GM11168 (cell line): ENCODE results near the gene FNDC10.
"Not testable (repeated sequence)": the region's sequence is repeated elsewhere in the genome, so short reads cannot be mapped to it uniquely, and the experiment has no call there.

Experiments
- in situ Hi-C: fragments of 300-500 bp; cut with MboI; formaldehyde crosslinking; loops from one replicate; pipeline ENCODE4 v1.12.0; 2022; ENCODE audit warnings: low sequenced_read_pairs; ENCODE audit not compliant: unreplicated experiment

The FNDC10 gene

DNA sequence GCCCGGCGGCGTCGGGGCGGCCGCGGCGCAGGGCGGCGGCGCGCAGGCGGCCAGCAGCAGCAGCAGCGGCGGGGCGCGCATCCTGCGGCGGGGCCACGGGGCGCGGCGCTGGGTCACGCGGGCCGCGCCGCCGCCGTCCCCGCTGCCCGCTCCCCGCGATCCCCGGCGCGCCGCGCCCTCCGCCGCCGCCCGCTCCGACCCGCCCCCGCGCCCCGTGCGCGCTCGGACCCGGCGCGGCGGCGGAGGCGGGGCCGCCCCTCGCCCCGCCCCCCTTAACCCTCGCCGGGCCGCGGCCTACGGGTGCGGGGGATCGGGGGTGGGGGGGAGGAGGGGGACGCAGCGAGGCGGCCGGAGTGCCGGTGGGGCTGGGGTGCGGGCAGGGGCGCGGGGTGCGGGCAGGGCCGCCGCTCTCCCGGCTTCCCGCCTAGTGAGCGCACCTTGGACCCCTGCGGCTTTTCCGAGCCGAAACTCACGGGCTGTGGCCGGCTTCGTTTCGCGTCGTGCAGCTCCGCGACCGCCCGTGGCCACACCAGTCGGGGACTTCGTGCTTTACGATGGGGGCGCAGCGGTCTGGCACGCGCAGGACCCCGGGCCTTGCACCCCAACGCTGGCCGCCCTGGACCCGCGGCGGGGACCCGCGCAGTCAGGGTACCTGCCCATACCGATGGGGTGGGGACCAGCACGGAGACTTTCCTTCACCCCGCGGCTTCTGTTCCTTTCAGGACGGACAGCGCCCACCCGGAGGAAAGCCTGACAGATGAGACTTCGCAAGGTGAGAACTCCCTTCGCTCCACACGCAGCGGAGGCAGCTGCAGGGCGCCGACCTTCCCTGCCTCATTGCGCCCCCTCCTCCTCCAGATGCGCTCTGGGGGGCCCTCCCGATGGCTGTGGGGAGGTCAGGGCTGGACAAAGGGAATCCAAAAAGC, at the start of gene FNDC10:
Gene FNDC10 (minus strand): TSS at position 201 of the 926 bp plus-strand sequence. CDS start 120 bp downstream, at position 81.
- in situ Hi-C loops, result no loop called here

DNA sequence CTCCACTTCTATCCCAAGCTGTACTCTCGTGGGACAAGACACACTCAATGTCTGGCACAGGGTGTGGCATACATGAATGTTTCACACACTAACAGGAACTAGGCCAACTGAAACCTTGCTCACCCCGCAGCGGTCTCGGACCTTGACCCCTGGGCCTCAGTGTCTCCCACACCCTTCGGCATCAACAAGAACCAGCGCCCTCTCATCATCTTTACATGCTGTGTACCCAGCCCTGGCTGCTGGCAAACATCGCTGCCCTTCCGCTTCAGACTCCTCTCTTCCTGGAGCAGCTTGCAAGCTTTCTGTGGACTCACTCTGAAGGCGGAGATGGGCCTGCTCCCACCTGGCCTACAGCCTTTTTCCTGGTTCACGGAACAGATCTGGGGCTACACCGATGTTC, 48.3 kb upstream of the FNDC10 start:
- in situ Hi-C loops, result not testable (repeated sequence)

DNA sequence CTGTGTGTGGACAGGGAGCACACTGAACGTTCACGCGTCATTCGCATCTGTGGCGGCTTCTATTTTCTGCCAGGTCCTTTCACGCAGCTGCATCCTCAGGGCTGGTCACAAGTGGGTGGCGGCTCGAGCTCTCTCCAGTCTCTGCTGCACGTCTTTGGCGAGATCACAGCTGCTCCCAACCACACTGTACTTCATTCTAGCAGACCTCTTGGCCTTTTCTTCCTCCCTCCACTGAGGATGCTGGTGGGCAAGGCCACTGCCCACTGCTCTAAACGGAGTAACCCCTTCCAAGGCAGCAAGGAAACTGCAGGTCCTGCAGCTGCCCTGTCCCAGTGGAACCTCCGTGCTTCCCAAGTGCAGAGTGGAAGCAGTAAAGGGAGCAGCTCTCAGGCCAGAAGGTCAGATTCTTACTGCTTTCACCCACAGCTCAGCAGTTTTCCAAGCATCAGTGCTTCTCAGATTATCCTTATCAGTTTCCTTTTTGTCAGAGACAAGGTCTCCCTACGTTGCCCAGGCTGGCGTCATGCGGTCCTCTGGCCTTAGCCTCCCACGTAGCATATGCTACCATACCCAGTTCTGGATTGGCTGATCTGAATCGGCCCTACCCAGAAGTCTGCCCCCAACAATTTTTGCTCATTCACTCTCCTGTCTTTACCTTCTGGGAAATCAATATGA, 47.8 kb upstream of the FNDC10 start:
- in situ Hi-C loops, result not testable (repeated sequence)

DNA sequence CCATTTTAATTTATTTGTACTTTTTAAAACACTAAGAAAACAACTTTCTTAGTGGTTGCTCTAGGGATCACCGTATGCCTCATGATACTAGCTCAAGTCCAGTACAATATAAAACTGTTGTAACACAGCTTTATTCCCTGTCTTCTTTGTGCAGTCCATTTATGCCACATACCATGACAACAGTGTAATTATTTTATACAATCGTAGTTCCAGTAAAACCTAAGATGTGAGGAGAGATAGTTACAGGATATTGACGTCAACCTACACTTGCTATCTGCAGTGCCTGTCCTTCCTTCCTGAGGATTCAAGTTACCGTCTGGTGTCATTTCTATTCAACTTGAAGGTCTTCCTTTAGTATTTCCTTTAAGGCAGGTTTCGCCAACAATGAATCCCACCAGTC, 46.4 kb upstream of the FNDC10 start:
- in situ Hi-C loops, result not testable (repeated sequence)

DNA sequence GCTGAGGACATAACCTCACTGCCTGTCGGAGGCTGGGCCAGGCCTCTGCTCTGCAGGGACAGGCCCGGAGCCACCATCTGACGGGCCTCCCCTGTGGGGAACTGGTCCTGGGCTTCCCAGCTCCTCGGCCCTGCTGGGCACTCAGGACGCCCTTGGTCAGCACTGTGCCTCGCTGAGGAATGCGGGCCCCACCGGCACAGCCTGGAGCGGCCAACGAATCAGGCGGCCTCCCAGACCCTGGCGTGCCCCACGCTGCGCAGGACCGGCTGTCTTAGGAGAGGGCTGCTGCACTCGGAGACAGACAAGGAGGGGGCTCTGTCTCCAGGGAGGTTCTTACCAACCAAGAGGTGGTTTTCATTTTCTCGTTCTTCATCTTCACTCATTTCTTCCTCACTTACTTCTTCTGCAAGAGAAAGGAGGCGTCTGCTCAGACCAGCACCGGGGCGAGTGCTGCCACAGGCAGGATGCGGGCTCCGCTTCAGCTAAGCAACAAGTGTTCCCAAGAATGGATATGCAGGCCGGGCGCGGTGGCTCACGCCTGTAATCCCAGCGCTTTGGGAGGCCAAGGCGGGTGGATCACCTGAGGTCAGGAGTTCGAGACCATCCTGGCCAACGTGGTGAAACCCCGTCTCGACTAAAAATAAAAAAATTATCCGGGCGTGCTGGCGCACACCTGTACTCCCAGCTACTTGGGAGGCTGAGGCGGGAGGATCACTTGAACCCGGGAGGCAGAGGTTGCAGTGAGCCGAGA, 41.0 kb upstream of the FNDC10 start:
- in situ Hi-C loops, result not testable (repeated sequence)

DNA sequence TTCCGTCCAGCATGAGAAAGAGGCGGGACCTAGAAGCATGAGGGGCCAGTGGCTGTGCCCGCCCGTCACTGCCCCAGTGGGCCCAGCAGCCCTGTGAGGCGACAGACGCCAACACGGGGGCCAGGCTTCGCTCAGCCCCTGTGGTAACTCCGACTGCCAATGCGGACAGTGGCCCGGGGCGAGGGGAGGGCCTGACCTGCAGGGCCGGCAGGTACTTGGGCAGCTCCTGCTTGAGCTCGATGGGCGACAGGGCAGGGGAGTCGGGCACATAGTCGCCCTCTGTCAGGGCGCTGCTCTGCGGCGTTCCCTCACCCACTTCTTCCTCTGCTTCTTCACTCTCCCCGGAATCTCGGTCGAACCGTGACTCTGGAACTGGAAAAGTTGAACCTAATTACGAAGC, 40.1 kb upstream of the FNDC10 start:
- in situ Hi-C loops, result not testable (repeated sequence)

DNA sequence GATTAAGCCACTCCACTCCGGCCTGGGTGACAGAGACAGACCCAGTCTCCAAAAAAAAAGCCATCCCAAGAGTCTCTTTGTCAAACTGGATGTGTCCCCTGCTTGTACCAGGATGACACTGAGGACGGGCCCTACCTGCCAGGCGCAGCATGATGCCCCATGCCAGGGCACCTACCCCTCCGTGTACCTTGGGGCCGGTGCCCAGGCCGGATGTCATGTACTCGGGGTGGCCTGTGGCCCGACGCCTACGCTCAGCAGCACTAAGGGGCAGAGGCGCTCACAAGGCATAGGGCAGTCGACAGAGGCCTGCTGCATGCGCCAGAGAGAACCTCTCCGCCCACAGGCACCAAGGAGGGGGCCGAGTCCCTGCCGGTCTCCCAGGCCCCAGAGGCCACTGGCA, 39.4 kb upstream of the FNDC10 start:
- in situ Hi-C loops, result not testable (repeated sequence)

DNA sequence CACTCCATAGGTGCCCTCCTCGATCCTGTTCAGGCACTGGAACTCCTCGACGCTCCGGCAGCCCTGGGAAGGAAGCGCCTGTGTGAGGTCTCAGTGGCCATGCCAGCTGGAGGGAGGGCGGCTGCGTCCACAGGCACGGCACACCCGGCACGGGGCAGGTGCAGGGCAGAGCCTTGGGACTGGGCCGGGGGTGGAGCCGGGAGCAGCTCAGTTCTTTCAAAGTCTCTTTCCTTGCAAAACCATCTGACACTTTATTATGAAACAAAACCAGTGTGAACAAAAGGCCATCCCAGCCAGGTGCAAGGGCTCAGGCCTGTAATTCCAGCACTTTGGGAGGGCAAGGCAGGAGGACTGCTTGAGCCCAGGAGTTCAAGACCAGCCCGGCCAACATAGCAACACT, 38.6 kb upstream of the FNDC10 start:
- in situ Hi-C loops, result not testable (repeated sequence)

DNA sequence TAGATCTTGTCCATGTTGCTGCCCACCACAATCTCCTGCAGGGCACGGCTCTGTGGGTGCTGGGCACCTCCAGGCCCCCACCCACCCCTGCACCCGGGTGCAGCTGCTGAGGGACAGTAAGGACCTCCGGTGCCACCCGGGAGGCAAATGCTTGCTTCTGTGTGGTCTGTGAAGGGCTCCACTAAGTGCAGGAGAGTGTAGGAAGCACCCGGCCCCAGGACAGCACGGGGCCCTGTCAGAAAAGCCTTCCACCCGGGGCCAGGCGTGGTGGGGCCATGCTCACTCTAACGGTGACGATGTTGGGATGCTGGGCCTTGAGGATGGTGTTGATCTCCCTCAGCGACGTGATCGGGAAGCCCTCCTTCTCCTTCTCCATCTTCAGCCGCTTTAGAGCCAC, 37.5 kb upstream of the FNDC10 start:
- in situ Hi-C loops, result not testable (repeated sequence)

DNA sequence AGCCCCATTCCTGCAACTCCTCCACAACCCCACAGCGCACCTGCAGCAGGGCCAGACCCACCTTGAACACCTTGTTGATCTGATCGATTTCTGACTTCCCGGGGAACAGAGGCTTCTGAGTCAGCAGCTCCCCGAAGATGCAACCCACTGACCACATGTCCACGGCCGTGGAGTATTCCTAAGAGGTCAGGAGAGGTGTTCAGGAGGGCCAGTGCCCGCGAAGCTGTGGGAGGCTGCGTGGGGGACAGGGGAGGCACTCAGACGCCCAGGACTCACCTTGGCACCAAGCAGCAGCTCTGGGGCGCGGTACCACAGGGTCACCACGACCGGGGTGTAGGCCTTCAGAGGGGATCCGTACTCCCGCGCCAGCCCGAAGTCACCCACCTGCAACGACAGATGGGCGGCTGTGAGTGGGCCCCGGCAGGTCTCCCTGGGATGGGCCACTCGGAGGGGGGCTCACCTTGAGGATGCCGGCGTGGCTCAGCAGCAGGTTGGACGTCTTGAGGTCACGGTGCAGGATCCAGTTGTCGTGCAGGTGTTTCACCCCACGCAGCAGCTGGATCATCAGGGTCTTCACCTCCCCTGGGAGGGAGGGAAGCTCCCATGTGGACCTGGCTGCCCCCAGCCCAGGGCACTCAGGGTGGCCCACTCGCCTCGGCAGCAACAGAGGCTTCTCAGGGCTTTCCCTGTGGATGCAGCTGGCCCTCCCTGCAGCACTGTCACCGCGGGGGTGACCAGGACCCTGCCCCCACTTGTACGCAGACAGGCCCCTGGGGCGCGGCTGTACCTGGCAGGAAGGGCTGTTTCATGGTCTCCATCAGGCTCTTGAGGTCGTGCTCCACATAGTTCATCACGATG, 36.9 kb upstream of the FNDC10 start:
- in situ Hi-C loops, result not testable (repeated sequence)

DNA sequence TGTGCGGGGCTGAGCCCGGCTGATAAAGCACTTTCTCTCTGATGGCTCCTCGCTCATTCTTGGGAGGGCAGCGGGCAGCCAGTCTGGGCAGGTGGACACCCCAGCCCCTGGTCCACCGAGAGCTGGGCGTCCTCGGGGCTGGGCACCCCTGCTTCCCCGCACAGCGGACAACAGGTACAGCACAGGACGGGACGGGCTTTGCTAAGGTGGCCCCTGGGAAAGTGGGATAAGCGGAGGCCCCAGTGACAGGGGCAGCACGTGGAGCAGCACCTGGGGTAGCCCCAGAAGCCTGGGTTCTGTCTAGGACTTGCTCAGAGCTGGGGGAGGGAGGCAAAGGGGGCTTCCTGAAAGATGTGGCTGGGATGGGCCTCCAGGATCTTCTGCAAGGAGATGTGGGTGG, 34.7 kb upstream of the FNDC10 start:
- in situ Hi-C loops, result not testable (repeated sequence)

DNA sequence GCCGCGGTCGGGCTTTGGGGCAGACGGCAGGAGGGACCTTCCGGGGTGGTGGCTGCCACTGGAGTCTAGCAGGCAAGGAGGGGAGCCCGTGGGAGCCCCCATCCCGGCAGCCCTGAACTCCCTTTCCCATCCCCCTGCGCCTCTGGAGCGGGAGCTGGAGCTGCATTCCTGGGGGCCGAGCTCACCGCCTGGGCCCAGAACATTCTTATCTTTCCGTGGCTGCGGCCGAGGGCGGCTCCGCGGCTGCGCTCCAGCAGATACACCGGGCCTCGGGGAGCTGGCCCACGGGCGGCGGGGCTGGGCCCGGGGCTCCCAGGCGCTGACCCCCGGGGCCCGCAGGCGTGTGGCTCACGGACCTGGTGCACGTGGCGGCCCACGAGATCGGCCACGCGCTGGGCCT, 33.5 kb upstream of the FNDC10 start:
- in situ Hi-C loops, result not testable (repeated sequence)

DNA sequence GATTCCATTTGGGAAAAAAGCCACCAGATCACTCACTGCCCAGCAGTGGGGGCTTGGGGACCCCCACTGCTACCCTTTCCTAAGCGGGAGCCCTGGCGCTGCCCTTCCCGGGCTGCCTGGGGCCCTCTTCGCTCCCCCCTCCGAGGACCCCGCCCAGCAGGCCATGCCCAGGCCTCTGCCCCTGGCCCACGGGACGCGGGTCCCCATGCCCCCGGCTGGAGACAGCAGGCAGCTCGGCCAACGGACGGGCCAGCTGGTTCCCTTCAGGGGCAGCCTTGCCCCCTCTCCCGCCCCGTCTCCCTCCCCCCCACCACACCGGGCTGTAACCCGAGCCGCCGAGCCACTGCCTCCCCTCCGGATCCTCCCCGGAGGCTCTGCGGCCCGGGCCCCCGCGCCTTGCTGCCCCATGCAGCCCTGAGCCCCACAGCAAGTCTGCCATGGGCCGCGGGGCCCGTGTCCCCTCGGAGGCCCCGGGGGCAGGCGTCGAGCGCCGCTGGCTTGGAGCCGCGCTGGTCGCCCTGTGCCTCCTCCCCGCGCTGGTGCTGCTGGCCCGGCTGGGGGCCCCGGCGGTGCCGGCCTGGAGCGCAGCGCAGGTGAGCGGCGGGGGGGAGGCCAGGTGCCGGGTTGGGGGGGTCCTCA, 32.0 kb upstream of the FNDC10 start, which contains the start of gene MMP23B:
Gene MMP23B (plus strand): TSS at position 392 of the 639 bp plus-strand sequence. CDS start 46 bp downstream, at position 438.
- in situ Hi-C loops, result no loop called here

DNA sequence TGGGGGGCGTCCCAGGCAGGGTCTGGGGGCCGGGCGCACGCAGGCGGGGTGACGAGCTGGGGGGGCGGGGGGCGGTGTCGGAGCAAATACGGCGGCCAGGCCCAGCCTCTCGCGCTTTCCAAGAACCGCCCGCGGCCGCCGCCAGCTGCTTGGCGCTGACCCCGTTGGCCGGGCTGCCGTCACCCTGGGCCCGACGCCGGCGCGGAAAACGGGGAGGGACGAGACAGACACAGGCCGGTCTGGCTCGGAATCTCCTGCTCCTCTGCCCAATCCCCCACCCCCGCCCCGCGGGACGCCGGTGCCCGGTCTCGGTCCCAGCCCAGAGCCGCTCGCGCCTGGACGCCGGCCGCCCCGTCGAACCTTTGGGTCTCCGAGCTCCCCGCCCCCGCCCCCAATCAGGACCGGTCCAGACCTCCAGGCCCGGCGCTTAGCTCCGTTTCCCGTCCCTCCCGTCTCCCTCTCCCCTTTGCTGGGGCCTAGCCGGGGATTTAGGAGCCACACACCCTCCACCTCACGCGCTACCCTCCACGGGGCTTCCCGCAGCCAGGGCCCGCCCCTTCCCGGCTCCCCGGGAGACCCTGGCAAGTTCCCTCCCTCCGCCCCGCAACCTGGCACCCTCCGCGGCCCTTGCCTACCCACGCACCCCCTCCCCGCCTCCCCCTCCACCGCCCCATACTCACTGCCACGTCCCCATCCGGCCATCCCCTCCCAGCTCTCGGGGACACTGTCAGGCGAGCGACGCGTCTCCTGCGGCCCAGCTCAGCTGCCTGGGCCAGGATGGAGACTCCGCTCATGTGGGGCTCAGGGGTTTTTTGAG, 31.2 kb upstream of the FNDC10 start:
- in situ Hi-C loops, result no loop called here

DNA sequence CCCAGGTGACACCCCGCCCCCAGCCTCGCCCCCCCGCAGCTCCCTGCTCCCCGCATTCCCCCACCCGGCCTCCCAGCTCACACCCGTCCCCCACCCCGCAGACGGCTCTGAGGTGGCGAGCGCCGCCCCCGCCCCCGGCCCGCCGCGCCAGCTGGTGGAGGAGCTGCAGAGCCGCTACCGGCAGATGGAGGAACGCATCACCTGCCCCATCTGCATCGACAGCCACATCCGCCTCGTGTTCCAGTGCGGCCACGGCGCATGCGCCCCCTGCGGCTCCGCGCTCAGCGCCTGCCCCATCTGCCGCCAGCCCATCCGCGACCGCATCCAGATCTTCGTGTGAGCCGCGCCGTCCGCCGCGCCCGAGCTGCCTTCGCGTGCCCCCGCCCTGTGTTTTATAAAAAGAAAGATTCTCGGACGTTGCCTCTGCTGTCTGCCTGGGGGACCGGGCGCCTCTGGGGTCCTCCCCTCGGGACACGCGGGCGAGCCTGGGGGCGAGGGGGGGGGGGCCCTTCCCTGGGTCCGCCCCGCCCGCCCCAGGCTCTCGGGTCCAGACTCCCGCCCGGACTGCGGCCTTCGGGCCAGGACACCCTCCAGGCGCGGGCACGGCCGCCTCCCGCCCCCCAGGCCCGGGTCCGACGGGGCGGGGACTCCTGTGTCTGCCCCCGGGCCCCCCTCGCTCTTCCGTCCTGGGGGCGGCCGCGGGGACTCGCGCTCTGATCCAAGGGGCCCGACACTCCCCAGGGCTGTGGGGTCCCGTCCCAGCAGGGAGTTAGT, 30.4 kb upstream of the FNDC10 start:
- in situ Hi-C loops, result no loop called here

DNA sequence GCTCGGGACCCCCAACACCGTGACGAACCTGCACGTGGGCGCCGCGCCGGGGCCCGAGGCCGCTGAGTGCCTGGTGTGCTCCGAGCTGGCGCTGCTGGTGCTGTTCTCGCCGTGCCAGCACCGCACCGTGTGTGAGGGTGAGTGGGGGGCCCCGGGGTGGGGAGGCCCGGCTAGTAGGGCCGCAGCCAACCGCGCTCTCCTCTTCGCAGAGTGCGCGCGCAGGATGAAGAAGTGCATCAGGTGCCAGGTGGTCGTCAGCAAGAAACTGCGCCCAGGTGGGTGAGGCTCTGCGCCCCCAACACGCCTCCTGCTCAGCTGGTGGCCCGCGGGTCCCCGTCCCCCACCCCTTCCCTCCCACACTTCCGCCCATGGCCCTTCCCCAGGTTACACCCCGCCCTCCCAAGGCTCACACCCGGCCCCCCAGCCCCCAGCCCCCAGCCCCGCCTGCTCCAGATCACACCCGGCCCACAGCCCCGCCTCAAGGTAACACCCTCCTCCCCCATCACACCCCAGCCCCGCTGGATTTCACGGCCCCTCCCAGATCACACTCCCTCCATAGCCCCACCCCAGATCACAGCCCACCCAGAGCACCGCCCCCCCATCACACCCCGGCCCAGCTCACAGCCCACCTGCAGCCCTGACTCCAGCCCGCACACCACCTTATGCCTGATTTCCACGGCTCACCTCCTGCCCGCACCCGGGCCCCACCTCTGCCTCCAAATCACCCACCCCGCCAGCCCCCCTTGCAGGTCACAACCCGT, 29.7 kb upstream of the FNDC10 start:
- in situ Hi-C loops, result no loop called here
